ENCODE measurements around the gene UBR1.
"Not testable (repeated sequence)": the region's sequence is repeated elsewhere in the genome, so short reads cannot be mapped to it uniquely, and the experiment has no call there.

Gene UBR1

GRCh38 chr15:43046484-43046883 is 59.4 kb downstream of the UBR1 start:
- no peak for DNase-seq

DNA sequence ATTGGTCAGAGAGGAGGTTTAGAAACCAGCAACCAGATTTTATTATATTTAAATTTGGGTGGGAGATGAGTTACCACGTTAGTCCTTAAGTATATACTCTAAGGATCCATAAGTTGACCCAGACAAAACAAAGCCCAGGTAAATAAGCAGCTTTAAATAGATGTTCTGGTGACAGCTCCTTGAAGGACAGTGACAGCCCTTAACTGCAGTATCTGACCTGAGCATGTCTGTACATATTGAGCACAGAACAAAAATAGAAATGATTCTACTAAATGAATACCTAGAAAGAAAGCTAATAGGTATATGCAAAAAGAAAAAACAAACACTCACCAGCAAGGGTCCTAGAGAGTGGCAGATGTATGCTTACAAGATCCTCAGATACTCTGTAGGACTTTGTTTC is 63.0 kb downstream of the UBR1 start:
- no peak for DNase-seq

GRCh38 chr15:43041085-43041484 is 64.8 kb downstream of the UBR1 start:
- DNase-seq: not testable (repeated sequence)

- not testable (repeated sequence) for DNase-seq
Measured at GRCh38 chr15:43035240-43035639, 70.6 kb downstream of the UBR1 start.

DNA sequence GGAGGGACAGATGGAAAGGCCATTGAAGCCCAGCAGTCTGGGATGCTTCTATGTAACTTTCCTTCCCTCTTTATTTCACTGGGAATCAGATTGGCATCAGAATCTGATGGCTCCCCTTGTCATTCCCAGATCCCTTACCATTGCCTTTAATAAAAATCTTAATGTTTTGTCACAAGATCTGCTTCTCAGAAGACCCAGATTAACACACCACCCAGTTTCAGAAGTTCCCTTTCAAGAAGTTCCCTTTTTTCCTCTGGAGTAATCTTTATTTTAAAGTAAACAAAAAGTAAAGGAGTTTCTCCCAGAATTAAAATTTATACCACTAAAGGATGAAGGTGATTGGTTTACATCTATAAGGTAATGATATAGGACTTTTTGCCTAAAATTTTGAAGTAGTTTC is 76.4 kb downstream of the UBR1 start:
- no peak for DNase-seq

DNA sequence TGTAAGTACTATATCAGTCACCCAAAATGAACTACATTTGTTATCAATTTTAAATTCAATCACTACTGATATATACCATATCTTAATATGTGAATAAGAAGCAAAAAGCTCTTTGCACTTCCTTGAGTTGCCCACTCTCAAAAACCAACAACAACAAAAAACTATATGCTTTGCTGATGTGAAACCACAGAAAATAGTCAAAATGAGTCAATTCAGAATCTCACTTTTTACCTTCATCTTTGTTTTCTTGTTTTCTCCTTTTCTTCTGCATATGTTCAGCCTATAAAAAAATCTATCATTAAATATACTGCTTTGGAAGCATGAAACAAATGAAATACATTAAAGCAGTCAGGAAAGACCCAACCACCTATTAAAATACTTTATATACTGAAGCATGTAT is 80.7 kb downstream of the UBR1 start:
- DNase-seq: no peak

GRCh38 chr15:43014671-43015070 is 91.2 kb downstream of the UBR1 start:
- not testable (repeated sequence) for DNase-seq

DNA sequence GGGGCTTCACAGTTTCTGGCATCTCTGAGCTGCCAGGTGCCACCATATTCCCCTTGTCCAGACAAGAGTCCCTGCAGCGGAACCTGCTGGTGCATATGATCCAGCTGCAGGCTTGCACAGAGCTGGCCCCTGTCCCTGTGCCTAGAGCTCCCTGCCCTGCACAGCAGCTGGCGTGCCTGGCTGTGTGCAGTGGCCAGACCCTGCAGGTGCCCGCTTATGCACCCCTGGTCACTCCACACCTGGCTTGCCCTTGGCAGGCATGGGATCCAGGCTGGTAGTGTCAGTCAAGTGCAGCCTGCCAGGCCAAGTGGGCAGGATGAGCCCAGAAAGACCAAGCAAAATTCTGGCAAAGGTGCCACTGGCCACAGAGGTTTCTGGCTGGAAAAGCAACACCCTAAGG is 96.6 kb downstream of the UBR1 start:
- DNase-seq: no peak

DNA sequence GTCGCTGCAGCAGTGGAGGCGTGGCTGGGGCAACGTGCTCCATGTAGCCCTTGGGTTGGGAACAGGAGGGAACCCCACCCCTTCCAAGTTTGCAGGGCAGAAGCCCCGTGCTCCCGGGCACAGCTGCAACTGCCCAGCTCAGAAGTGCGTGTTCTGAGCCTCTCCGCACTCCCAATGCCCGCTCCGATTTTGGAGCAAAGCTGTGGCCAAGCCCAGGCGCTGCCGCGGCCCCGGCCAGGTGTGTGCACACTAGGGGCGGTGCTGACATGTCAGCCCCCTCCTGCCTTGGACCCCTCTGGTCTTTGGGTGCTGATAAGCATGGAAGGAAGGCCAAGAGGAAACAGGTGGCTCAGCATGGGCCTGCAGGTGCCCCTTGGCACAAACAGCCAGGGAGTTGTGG is 97.7 kb downstream of the UBR1 start:
- no peak for DNase-seq

GRCh38 chr15:43007551-43007950 is 98.3 kb downstream of the UBR1 start:
- no peak for DNase-seq

GRCh38 chr15:43006991-43007390 is 98.8 kb downstream of the UBR1 start:
- DNase-seq: no peak

DNA sequence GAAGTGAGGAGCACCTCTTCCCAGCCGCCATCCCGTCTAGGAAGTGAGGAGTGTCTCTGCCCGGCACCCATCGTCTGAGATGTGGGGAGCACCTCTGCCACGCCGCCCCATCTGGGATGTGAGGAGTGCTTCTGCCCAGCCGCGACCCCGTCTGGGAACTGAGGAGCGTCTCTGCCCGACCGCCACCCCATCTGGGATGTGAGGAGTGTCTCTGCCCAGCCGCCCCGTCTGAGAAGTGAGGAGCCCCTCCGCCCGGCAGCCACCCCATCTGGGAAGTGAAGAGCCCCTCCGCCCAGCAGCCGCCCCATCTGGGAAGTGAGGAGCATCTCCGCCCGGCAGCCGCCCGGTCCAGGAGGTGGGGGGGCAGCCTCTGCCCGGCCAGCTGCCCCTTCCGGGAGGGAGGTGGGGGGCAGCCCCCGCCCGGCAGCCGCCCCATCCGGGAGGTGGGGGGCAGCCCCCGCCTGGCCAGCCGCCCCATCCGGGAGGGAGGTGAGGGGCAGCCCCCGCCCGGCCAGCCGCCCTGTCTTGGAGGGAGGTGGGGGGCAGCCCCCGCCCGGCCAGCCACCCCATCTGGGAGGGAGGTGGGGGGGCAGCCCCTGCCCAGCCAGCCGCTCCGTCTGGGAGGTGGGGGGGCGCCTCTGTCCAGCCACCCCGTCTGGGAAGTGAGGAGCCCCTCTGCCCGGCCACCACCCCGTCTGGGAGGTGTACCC is 100.8 kb downstream of the UBR1 start:
- DNase-seq: not testable (repeated sequence)

DNA sequence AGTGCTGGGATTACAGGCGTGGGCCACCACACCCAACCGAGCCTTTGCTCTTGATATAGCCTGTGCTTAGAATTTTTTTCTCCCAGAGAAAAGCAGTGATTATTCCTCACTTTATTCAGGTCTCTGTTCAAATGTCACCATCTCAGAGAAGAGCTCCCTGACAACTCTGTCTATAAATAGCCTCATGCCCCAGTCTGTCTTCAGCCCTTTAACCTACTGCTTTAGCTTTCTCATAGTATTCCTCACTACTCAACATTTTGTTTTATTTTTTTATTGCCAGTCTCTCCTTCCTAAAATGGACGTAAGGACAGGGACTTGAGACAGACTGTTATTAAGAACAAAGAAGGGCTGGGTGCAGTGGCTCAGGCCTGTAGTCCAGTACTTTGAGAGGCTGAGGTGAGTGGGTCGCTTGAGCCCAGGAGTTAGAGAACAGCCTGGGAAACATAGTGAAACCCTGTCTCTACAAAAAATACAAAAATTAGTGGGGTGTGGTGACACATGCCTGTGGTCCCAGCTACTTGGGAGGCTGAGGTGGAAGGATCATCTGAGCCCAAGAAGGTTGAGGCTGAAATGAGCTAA is 106.5 kb downstream of the UBR1 start:
- no peak for DNase-seq

DNA sequence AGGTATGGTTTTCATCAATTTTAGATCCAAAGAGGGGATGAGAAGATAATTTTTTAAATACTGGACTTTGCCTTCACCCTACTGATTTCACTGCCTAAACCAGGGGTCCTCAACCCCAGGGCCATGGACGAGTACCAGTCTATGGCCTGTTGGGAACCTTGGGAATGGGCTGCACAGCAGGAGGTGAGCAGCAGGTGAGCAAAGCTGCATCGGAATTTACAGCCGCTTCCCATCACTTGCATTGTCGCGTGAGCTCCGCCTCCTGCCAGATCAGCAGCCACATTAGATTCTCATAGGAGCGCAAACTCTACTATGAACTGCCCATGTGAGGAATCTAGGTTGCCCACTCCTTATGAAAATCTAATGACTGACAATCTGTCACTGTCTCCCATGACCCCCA is 109.0 kb downstream of the UBR1 start:
- DNase-seq: no peak

DNA sequence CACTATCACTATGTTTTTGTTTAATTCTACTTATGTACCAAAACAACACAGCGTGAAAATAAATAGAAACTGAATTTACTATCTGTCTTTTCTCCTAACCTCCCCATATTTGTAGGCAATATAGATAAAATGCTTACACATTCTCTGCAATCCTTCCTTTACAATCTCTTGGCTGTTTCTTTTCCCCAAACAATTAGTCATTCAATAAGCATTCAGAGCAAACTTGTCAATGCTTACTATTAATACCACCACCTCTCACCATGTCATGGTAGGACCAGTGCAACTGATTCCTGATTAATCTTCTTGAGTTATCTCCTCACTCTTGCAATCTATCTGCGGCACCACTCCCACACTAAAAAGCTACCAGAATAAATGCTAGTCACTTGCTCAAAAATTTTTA is 111.3 kb downstream of the UBR1 start:
- DNase-seq: no peak

GRCh38 chr15:42992626-42993025 is 113.2 kb downstream of the UBR1 start:
- no peak for DNase-seq

DNA sequence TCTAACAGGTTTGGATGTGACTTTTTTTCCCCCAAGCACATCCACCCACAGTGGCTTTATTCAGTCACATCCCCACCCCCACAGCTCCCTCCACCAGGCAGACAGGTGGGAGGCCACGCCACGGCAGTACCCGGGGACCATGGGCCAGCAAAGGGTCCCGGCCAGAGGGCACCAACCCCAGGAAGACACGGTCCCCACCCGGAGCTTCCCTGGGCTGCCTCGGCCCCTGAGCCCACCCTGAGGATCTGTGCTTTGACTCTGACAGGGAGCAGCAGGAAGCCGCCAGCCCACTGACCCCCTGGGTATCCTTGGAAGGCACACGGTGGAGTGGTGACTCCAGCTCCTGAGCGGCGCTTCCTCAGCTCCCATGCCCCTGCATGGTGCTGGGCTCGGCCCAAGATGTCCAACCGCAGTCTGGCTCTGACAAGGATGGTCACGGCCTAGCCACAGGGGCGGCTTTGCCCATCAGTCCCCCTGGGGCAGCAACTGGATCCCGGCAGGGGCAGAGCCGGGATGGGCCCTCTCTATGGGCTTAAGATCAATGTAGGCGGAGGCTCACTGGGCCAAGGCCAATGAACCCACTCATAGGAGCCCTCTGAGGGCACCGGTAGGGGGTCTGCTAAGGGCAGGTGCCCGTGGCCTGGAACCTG is 119.0 kb downstream of the UBR1 start:
- no peak for DNase-seq

DNA sequence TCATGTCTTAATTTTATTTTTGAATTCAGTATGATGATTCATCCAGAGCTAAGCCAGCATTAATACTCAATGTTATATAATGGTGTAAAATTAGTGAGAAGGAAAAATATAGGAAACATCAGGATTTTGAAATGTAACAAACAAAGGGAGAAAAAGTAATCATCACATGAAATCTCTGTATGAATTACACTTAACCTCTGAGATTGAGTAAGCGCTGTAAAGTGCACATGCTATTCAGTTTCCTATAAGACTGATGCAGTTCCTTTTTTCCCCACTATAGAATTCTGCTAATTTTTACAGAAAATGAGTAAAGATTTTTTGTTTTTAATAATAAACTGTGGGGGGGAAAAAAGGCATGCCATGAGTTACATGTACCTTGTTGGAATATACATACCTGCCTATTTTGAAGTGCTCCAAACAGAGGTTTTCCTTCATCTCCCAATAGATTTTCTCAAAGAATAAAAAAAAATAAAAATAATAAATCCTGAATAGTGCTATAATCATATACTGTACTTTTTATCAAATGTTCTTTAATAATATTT is 121.3 kb downstream of the UBR1 start:
- no peak for DNase-seq

GRCh38 chr15:42979113-42979512 is 126.7 kb downstream of the UBR1 start:
- DNase-seq: not testable (repeated sequence)

- DNase-seq: no peak
Measured at GRCh38 chr15:42974202-42974862, 131.5 kb downstream of the UBR1 start.

DNA sequence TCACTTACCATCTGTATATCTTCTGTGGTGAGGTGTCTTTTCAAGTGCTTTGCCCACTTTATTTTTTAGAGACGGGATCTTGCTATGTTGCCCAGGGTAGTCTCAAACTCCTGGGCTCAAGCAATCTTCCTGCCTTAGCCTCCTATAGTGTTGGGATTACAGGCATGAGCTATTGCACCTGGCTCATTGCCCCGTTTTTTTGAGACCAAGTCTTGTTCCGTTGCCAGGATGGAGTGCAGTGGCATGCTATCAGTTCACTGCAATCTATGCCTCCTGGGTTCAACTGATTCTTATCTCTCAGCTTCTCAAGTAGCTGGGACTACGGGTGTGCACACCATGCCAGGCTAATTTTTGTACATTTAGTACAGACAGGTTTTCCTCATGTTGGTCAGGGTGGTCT is 132.7 kb downstream of the UBR1 start:
- DNase-seq: no peak

DNA sequence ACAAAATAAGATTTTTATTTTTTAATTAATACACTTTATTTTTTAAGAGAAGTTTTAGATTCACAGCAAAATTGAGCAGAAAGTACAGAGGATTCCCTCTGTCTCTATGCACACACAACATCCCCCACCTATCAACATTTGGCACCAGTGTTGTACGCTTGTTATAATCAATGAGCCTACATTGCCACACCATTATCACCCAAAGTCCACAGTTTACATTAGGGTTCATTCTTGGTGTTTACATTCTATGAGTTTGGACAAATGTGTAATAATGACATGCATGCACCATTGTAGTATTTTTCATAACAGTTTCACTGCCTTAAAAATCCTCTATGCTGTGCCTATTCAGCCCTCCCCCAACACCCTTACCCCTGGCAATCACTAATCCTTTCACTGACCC is 134.0 kb downstream of the UBR1 start:
- DNase-seq: no peak

GRCh38 chr15:42964476-42964875 is 141.4 kb downstream of the UBR1 start:
- DNase-seq: no peak

GRCh38 chr15:42955518-42955917 is 150.3 kb downstream of the UBR1 start:
- DNase-seq: no peak

All from activated naive CD4-positive, alpha-beta T cell treated with anti-CD3 and anti-CD28 coated beads, Interleukin-2, amount 50 U/mL, for 16 hours (primary cell).